ENCODE measurements around the gene PIEZO1. TPM values are rescaled to one million over a fixed set of nuclear protein-coding genes. Genes with fewer than 3 reads are reported as not detected.

PIEZO1 gene
- total RNA-seq, 1 donor from 2014 or later, result 17.8 TPM

DNA sequence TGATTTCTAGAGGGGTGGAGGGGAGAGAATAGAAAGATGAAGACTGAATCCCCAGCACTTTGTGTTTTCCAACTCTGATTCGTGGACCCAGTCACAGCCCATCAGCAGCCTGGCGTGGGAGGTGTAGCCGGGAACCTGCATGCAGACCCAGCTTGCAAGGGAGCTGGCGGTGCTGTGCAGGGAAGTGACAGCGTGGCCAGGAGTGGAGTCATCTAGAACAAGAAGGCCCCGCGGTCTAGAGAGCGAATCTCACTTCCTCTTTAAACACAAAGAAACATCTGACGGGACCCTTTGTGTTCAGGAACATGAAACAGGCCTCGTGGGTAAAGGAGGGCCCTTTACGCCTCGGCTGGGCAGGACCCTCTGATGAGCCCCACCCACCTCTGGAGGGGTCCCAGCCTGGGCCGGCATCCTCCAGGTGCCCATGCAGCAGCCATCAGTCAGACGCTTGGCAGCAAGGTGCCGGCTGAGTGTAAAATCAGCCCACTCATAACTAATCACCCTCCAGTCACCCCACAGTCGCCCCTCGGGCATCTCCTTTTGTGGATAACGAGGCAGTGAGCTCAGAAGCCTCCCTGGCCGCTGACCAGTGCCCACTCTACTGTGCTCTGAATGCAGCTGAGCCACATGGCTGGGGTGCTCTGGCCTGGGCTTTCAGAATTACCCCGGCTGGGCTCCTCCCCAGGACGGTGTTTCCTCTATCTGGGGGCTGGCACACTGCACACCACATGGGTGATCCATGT is 103.1 kb downstream of the PIEZO1 start:
- TF ChIP-seq, protein P1, sequence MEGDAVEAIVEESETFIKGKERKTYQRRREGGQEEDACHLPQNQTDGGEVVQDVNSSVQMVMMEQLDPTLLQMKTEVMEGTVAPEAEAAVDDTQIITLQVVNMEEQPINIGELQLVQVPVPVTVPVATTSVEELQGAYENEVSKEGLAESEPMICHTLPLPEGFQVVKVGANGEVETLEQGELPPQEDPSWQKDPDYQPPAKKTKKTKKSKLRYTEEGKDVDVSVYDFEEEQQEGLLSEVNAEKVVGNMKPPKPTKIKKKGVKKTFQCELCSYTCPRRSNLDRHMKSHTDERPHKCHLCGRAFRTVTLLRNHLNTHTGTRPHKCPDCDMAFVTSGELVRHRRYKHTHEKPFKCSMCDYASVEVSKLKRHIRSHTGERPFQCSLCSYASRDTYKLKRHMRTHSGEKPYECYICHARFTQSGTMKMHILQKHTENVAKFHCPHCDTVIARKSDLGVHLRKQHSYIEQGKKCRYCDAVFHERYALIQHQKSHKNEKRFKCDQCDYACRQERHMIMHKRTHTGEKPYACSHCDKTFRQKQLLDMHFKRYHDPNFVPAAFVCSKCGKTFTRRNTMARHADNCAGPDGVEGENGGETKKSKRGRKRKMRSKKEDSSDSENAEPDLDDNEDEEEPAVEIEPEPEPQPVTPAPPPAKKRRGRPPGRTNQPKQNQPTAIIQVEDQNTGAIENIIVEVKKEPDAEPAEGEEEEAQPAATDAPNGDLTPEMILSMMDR (conservative IDR thresholded peaks at IDR 0.05), result no peak
- no peak for DNase-seq (ENCODE audit: low read depth, low spot score)
- peaks cover 7% of the 10 kb centered on the region for H3K4me1 Mint-ChIP-seq
- H3K9me3 Mint-ChIP-seq, result no peaks in the 10 kb centered on the region
- no peaks in the 10 kb centered on the region for H3K36me3 Mint-ChIP-seq (ENCODE audit: low read depth)
- H3K27ac Mint-ChIP-seq (ENCODE audit: unreplicated experiment), result no peak overlapping the region
- peaks cover 43% of the 10 kb centered on the region for H3K27me3 Mint-ChIP-seq (ENCODE audit: low read depth)
- no peak overlapping the region for H3K4me3 Mint-ChIP-seq

DNA sequence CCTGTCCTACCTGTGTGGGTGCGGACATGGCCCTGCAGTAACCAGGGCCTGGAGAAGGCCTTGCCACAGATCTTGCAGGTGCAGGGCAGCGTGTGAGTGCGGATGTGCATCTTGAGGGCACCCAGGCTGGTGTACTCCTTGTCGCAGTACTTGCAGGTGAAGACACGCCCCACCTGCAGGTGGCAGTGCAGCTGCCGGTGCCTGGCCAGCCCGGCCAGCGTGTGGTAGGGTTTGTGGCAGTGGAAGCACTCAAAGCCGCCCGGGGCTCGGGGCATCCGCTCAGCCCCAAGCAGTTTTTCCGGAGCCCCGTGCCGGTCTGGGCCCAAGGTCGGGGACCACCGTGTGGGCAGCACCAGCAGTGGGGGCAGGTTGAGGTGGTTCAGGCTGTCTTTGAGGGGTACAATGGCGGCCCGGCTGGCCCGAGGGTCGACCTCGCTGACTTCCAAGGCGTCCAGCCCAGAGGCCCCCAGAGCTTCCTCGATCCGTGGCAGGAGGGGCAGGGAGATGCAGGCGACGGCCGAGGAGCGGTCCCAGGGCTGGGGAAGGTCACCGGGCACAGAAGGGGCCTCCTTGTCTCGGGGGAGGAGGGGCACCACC is 103.8 kb downstream of the PIEZO1 start:
- Mint-ChIP-seq H3K4me1 (peaks cover 7% of the 10 kb centered on the region), H3K27me3 (ENCODE audit: low read depth) (peaks cover 39% of the 10 kb centered on the region), H3K9me3 (no peaks in the 10 kb centered on the region), H3K4me3 (no peak overlapping the region), H3K36me3 (ENCODE audit: low read depth) (no peaks in the 10 kb centered on the region), H3K27ac (ENCODE audit: unreplicated experiment) (no peak overlapping the region)
- TF ChIP-seq, protein P1 (conservative IDR thresholded peaks at IDR 0.05), result peak; percentile 48
- DNase-seq (ENCODE audit: low read depth, low spot score), result no peak

DNA sequence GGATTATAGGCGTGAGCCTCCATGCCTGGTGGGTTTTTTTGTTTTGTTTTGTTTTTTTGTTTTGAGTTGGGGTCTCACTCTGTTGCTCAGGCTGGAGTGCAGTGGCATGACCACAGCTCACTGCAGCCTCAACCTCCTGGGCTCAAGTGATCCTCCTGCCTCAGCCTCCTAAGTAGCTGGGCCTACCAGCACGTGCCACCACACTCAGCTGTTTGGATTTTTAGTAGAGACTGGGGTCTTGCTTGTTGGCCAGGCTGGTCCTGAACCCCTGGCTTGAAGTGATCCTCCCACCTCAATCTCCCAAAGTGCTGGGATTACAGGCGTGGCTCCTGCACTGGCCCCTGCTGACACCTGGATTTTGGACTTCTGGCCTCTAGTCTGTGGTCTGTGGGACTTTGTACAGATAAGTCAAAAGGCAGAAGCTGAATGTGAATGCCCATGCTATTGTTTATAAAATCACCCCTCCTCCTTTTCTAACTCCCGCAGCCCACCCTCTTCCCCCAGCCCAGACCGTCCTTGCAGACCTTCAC is 104.4 kb downstream of the PIEZO1 start:
- no peak overlapping the region for H3K4me3 Mint-ChIP-seq
- H3K27ac Mint-ChIP-seq (ENCODE audit: unreplicated experiment), result no peak overlapping the region
- TF ChIP-seq, protein P1 (conservative IDR thresholded peaks at IDR 0.05), result no peak
- H3K27me3 Mint-ChIP-seq (ENCODE audit: low read depth), result peaks cover 35% of the 10 kb centered on the region
- peaks cover 7% of the 10 kb centered on the region for H3K4me1 Mint-ChIP-seq
- H3K36me3 Mint-ChIP-seq (ENCODE audit: low read depth), result no peaks in the 10 kb centered on the region
- no peak for DNase-seq (ENCODE audit: low read depth, low spot score)
- H3K9me3 Mint-ChIP-seq, result no peaks in the 10 kb centered on the region

DNA sequence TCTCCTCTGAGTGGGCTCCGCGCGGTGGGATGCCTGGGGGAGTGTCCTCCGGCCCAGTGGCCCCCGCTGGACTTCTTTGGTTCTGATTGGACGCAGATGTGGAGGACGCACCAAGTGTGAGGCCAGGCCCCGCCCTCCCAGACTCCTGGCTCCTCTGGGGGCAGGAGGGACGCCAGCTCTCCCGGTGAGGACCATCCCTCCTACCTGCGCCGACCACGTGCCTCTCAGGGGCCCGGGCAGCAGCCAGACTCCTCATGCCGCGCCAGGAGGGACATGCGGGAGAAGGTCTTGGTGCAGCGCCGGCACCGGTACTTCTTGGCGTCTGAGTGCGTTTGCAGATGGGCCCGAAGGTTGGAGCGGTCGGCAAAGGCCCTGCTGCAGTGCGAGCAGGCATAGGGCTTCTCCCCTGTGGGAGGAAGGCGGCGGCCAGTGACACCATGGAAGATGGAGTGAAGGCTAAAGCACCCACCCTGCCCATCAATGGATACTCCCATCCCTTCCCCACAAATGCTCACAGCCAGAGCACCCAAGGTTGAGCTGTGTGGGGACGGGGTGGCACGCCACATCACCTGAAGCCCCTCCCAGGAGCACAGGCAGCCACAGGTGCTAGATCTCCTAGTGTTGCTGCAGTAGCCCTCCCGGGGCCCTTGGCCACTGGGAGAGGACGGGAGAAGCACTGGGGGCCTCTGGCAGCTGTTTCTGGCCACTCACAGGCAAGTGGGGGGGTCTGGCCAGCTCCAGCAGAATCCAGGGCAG is 106.6 kb downstream of the PIEZO1 start:
- DNase-seq (ENCODE audit: low read depth, low spot score), result no peak

DNA sequence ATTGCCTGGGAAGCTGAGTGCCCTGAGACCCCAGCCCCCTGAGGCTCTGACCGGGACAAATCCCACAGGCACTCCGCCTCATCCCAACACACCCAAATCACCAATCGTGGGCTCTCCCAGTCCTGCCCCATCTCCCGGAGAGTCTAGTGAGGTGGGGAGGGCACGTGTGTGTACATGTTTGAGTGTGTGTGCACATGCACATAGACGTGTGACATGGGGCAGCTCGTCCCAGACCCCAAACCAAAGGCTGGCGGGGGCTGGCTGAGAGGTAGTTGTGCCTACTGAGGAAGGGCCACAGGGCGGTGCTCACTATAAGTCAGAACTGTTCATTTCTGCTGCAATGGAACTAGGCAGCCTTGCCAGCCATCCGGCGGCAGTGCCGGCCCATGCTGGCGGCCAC is 107.3 kb downstream of the PIEZO1 start:
- Mint-ChIP-seq H3K27me3 (ENCODE audit: low read depth) (peaks cover 11% of the 10 kb centered on the region), H3K4me3 (no peak overlapping the region), H3K27ac (ENCODE audit: unreplicated experiment) (no peak overlapping the region), H3K36me3 (ENCODE audit: low read depth) (no peaks in the 10 kb centered on the region), H3K4me1 (peaks cover 7% of the 10 kb centered on the region), H3K9me3 (no peaks in the 10 kb centered on the region)
- DNase-seq (ENCODE audit: low read depth, low spot score), result no peak
- TF ChIP-seq, protein P1 (conservative IDR thresholded peaks at IDR 0.05), result no peak

More for the DNA sequence above, 106.6 kb downstream of the PIEZO1 start:
- no peaks in the 10 kb centered on the region for H3K36me3 Mint-ChIP-seq (ENCODE audit: low read depth)
- H3K4me1 Mint-ChIP-seq, result peaks cover 7% of the 10 kb centered on the region
- no peak overlapping the region for H3K4me3 Mint-ChIP-seq
- peaks cover 14% of the 10 kb centered on the region for H3K27me3 Mint-ChIP-seq (ENCODE audit: low read depth)
- TF ChIP-seq, protein P1 (conservative IDR thresholded peaks at IDR 0.05), result no peak
- H3K9me3 Mint-ChIP-seq, result no peaks in the 10 kb centered on the region
- H3K27ac Mint-ChIP-seq (ENCODE audit: unreplicated experiment), result no peak overlapping the region

Measured in neural crest cell (in vitro differentiated cells).